NCI-H187 (cell line): ENCODE results near the gene SIL1.
"Not testable (repeated sequence)": the region's sequence is repeated elsewhere in the genome, so short reads cannot be mapped to it uniquely, and the experiment has no call there.

Source experiments
- DNase-seq, 2 experiments: peaks; one replicate each; lab custom pipeline; 2025; lab: John Stamatoyannopoulos, UW

Gene SIL1

GRCh38 chr5:139108063-139108824 is 89.9 kb downstream of the SIL1 start:
- peak; percentile 64 to 94 for DNase-seq

GRCh38 chr5:139105621-139106071 is 92.5 kb downstream of the SIL1 start:
- peak; percentile 86 to 88 for DNase-seq

- peak in 1 of 2 experiments; percentile 36 for DNase-seq
Observed at GRCh38 chr5:139104577-139105276, 93.4 kb downstream of the SIL1 start.

GRCh38 chr5:139103762-139104161 is 94.4 kb downstream of the SIL1 start:
- no peak for DNase-seq

GRCh38 chr5:139100825-139101224 is 97.3 kb downstream of the SIL1 start:
- DNase-seq: no peak

- no peak for DNase-seq
Observed at GRCh38 chr5:139094154-139095131, 103.7 kb downstream of the SIL1 start.

GRCh38 chr5:139092741-139093343 is 105.3 kb downstream of the SIL1 start:
- no peak for DNase-seq

- DNase-seq: no peak
Observed at GRCh38 chr5:139091439-139092156, 106.6 kb downstream of the SIL1 start.

GRCh38 chr5:139090581-139090980 is 107.6 kb downstream of the SIL1 start:
- no peak for DNase-seq

- no peak for DNase-seq
Observed at GRCh38 chr5:139088024-139088423, 110.1 kb downstream of the SIL1 start.

GRCh38 chr5:139082813-139083498 is 115.2 kb downstream of the SIL1 start:
- peak in 1 of 2 experiments; percentile 28 for DNase-seq

GRCh38 chr5:139079991-139080610 is 118.1 kb downstream of the SIL1 start:
- no peak for DNase-seq

- no peak for DNase-seq
Observed at GRCh38 chr5:139079225-139079990, 118.8 kb downstream of the SIL1 start.

- no peak for DNase-seq
Observed at GRCh38 chr5:139078345-139078744, 119.8 kb downstream of the SIL1 start.

GRCh38 chr5:139077899-139078298 is 120.3 kb downstream of the SIL1 start:
- DNase-seq: no peak

- no peak for DNase-seq
Observed at GRCh38 chr5:139076111-139076510, 122.1 kb downstream of the SIL1 start.

GRCh38 chr5:139075066-139076050 is 122.8 kb downstream of the SIL1 start:
- DNase-seq: no peak

GRCh38 chr5:139073956-139074355 is 124.2 kb downstream of the SIL1 start:
- DNase-seq: not testable (repeated sequence)
